ENCODE measurements around the gene ANKRD10. TPM values are rescaled to one million over a fixed set of nuclear protein-coding genes. Genes with fewer than 3 reads are reported as not detected.

The ANKRD10 gene
- total and polyA plus RNA-seq, 2 of the 8 experiments (the other 6 are each of a cell fraction or from before 2014, with no cell fraction given), result 146 to 218 TPM

- peak overlapping the region; percentile 72 to 91 for H3K4me2 ChIP-seq (ENCODE audit: insufficient read depth in 1 of 2, low read depth in 2 of 2, low read length in 2 of 2)
- H3K23me2 ChIP-seq (ENCODE audit: low read depth, low read length), result peaks cover 5% of the 10 kb centered on the region; the same call in 1 of the 2 replicates
- peak overlapping the region; percentile 87 to 100 (median 100) for H3K9ac ChIP-seq (replicated peaks in 1 of 4; ENCODE audit: extremely low read depth in 1 of 4, low read depth in 3 of 4, low read length in 3 of 4)
- ChIA-PET CTCF (ENCODE audit: partially characterized antibody) (interaction anchor here (0.8 to 2.2 kb wide), 5 partner anchors 10 to 95 kb away, joined by 3 to 10 read pairs (median 5); no protein-coding TSS in a partner anchor), POLR2A (ENCODE audit: partially characterized antibody) (interaction anchor here (0.7 to 4.7 kb wide), 11 partner anchors 10 to 265 kb away, joined by 3 to 50 read pairs (median 3); no protein-coding TSS in a partner anchor)
- peaks cover 24% of the 10 kb centered on the region in 2 experiments for H4K20me1 ChIP-seq (replicated peaks in 1 of 2; ENCODE audit: control insufficient read depth in 1 of 2, insufficient read depth in 2 of 2, low read length in 2 of 2)
- H4K91ac ChIP-seq (replicated peaks; ENCODE audit: insufficient read length, low read length), result peak overlapping the region; percentile 14
- no peak for TF ChIP-seq POLR2AphosphoS5 (IDR thresholded peaks at IDR 0.05; ENCODE audit: low read depth, low read length)
- TF ChIP-seq KDM1A (IDR thresholded peaks at IDR 0.05; ENCODE audit: borderline replicate concordance, low read length), result no peak
- no peak for TF ChIP-seq CREB1 (IDR thresholded peaks at IDR 0.05)
- no peak for TF ChIP-seq TAF7 (optimal IDR thresholded peaks at IDR 0.05; ENCODE audit: borderline replicate concordance, low read depth, low read length)
- no peak overlapping the region for H2BK120ac ChIP-seq (replicated peaks; ENCODE audit: low read depth, low read length)
- H3K23ac ChIP-seq (ENCODE audit: insufficient read length), result no peak overlapping the region
- peak overlapping the region; percentile 100; the same call in 1 of the 2 replicates for H3K18ac ChIP-seq (ENCODE audit: extremely low read depth, low read length)
- no peaks in the 10 kb centered on the region for H3K9me3 ChIP-seq (ENCODE audit: insufficient read depth in 2 of 2, low read depth in 1 of 2, low read length in 1 of 2)
- H2BK20ac ChIP-seq (ENCODE audit: low read length), result no peak overlapping the region
- no peak overlapping the region for H2AK5ac ChIP-seq (ENCODE audit: low read depth, low read length)
- H3K4me3 ChIP-seq (ENCODE audit: extremely low read depth in 1 of 4, insufficient read depth in 2 of 4, low read depth in 3 of 4, low read length in 4 of 4), result peak overlapping the region; percentile 86 to 100 (median 95)
- no peaks in the 10 kb centered on the region for H3K27me3 ChIP-seq (replicated peaks in 1 of 4; ENCODE audit: control insufficient read depth in 3 of 4, extremely low read depth in 1 of 4, insufficient read depth in 3 of 4, low read length in 3 of 4)
- FAIRE-seq (no peak), DNase-seq (ENCODE audit: low read depth in 1 of 2, low spot score in 2 of 2) (no peak)
- no peak overlapping the region for H3K14ac ChIP-seq (ENCODE audit: insufficient read length)
- H3K4me1 ChIP-seq (replicated peaks in 1 of 4; ENCODE audit: control insufficient read depth in 3 of 4, insufficient read depth in 4 of 4, low read length in 3 of 4), result peaks cover 10 to 22% (median 16%) of the 10 kb centered on the region in 4 experiments
- H4K8ac ChIP-seq (ENCODE audit: extremely low read depth, insufficient read depth, low read length), result 0 out of 2 replicates have a peak overlapping the region, but pooled peaks have one; percentile 97
- H3K36me3 ChIP-seq (ENCODE audit: control insufficient read depth in 2 of 4, insufficient read depth in 4 of 4, low read length in 3 of 4), result peaks cover 0 to 17% (median 7%) of the 10 kb centered on the region in 4 experiments; a peak in 4 of 8 replicates
- no peak overlapping the region for H3K4ac ChIP-seq (replicated peaks; ENCODE audit: insufficient read length, low read depth, low read length)
- no peaks in the 10 kb centered on the region; the same call in 1 of the 2 replicates for H3K79me1 ChIP-seq (ENCODE audit: low read depth, low read length)
- no peak overlapping the region for H3K56ac ChIP-seq (replicated peaks; ENCODE audit: insufficient read length, low read depth, low read length)
- peak overlapping the region; percentile 98 for H3K27ac ChIP-seq (ENCODE audit: low read depth, low read length)
- H2AFZ ChIP-seq (ENCODE audit: low read length), result no peak overlapping the region
- H3K79me2 ChIP-seq (ENCODE audit: control insufficient read depth in 1 of 2, insufficient read depth in 2 of 2, low read length in 2 of 2), result peaks cover 48 to 62% of the 10 kb centered on the region in 2 experiments
- peak overlapping the region; percentile 99 for H2BK5ac ChIP-seq (ENCODE audit: low read depth, low read length)
- H4K5ac ChIP-seq (ENCODE audit: insufficient read length, low read depth, low read length), result no peak overlapping the region
- H2BK15ac ChIP-seq (ENCODE audit: low read length), result no peak overlapping the region
- WGBS, 2 experiments (ENCODE audit: extremely low coverage in 1 of 2, insufficient coverage in 1 of 2, insufficient read length in 1 of 2, insufficient replicate concordance in 2 of 2, low coverage in 1 of 2, low lambda C conversion rate in 2 of 2, missing lambda C conversion rate in 1 of 2), result 1% methylated on average over 26 of the region's 27 CpGs; no CpG with 5 or more reads in 1 of the 2 experiments
- H2BK12ac ChIP-seq (ENCODE audit: low read depth, low read length), result no peak overlapping the region
Measured at GRCh38 chr13:110914081-110914330, 863 bp downstream of the ANKRD10 start.

Data from H1 (cell line).